H9 (cell line): ENCODE results near the gene GPR156. TPM values are rescaled to one million over a fixed set of nuclear protein-coding genes. Genes with fewer than 3 reads are reported as not detected.

Experiments used
- DNase-seq: peaks from one replicate; pipeline ENCODE4 v3.0.0-alpha.2; 2017
- H2AFZ ChIP-seq: one replicate; pipeline ENCODE4 v1.6.1; 2013; ENCODE audit warnings: mild to moderate bottlenecking, low read length, control low read depth, moderate library complexity
- H2AK5ac ChIP-seq: 2 replicates; pipeline ENCODE4 v1.6.1; 2013; ENCODE audit warnings: low read length, control low read depth, mixed read lengths; ENCODE audit not compliant: insufficient read length
- H2BK120ac ChIP-seq: one replicate; pipeline ENCODE4 v1.6.1; 2013; ENCODE audit warnings: low read depth, mild to moderate bottlenecking, low read length, control low read depth, inconsistent platforms; ENCODE audit not compliant: poor library complexity, severe bottlenecking
- H2BK12ac ChIP-seq: 2 replicates; pipeline ENCODE4 v1.6.1; 2013; ENCODE audit warnings: low read length, control low read depth, mixed read lengths, low read depth; ENCODE audit not compliant: insufficient read length
- H2BK15ac ChIP-seq: 2 replicates; pipeline ENCODE4 v1.6.1; 2013; ENCODE audit warnings: low read depth, low read length, control low read depth
- H2BK20ac ChIP-seq: one replicate; pipeline ENCODE4 v1.6.1; 2013; ENCODE audit warnings: low read depth, mild to moderate bottlenecking, low read length, control low read depth, inconsistent platforms; ENCODE audit not compliant: poor library complexity, severe bottlenecking
- H2BK5ac ChIP-seq: 2 replicates; pipeline ENCODE4 v1.6.1; 2013; ENCODE audit warnings: low read length, control low read depth, mixed read lengths; ENCODE audit not compliant: insufficient read length
- H3K14ac ChIP-seq: 2 replicates; pipeline ENCODE4 v1.6.1; 2013; ENCODE audit warnings: low read length, control low read depth; ENCODE audit not compliant: insufficient read depth
- H3K18ac ChIP-seq: 2 replicates; pipeline ENCODE4 v1.6.1; 2013; ENCODE audit warnings: low read depth, mild to moderate bottlenecking, mixed read lengths, low read length, control low read depth; ENCODE audit not compliant: insufficient read length
- H3K23ac ChIP-seq: 2 replicates; pipeline ENCODE4 v1.6.1; 2013; ENCODE audit warnings: low read length, control low read depth, mixed read lengths, low read depth; ENCODE audit not compliant: insufficient read length
- H3K23me2 ChIP-seq: 2 replicates; pipeline ENCODE4 v1.6.1; 2013; ENCODE audit warnings: low read depth, mild to moderate bottlenecking, mixed read lengths, low read length, control low read depth; ENCODE audit not compliant: insufficient read length, poor library complexity, severe bottlenecking
- H3K27ac ChIP-seq: 2 replicates; pipeline ENCODE4 v1.5.1; 2013; ENCODE audit warnings: low read length, control low read depth, mixed read lengths, low read depth; ENCODE audit not compliant: insufficient read length
- H3K27me3 ChIP-seq: 2 replicates; pipeline ENCODE4 v1.6.1; 2013; ENCODE audit warnings: low read length, control low read depth, inconsistent platforms; ENCODE audit not compliant: insufficient read depth
- H3K4ac ChIP-seq: 2 replicates; pipeline ENCODE4 v1.6.1; 2013; ENCODE audit warnings: low read depth, mild to moderate bottlenecking, control low read depth, inconsistent platforms, low read length, moderate library complexity
- H3K4me1 ChIP-seq: 2 replicates; pipeline ENCODE4 v1.6.1; 2013; ENCODE audit warnings: low read length, control low read depth, inconsistent platforms; ENCODE audit not compliant: insufficient read depth
- H3K4me2 ChIP-seq: 2 replicates; pipeline ENCODE4 v1.6.1; 2013; ENCODE audit warnings: low read length, control low read depth, mixed read lengths; ENCODE audit not compliant: insufficient read length, insufficient read depth
- H3K56ac ChIP-seq: 2 replicates; pipeline ENCODE4 v1.6.1; 2013; ENCODE audit warnings: low read depth, mild to moderate bottlenecking, mixed read lengths, low read length, control low read depth; ENCODE audit not compliant: insufficient read length
- H3K79me1 ChIP-seq: 2 replicates; pipeline ENCODE4 v1.6.1; 2013; ENCODE audit warnings: low read depth, mild to moderate bottlenecking, moderate library complexity, low read length, control low read depth, inconsistent platforms; ENCODE audit not compliant: insufficient read depth, poor library complexity, severe bottlenecking
- H3K79me2 ChIP-seq: 2 replicates; pipeline ENCODE4 v1.6.1; 2013; ENCODE audit warnings: low read length, control low read depth, inconsistent platforms; ENCODE audit not compliant: insufficient read depth
- H3K9ac ChIP-seq: 2 replicates; pipeline ENCODE4 v1.6.1; 2013; ENCODE audit warnings: low read length, control low read depth, mixed read lengths; ENCODE audit not compliant: insufficient read length; ENCODE audit errors: extremely low read depth
- H3K9me3 ChIP-seq: one replicate; pipeline ENCODE4 v1.6.1; 2013; ENCODE audit warnings: low read depth, low read length, inconsistent platforms; ENCODE audit not compliant: control insufficient read depth
- H3T11ph ChIP-seq: one replicate; pipeline ENCODE4 v1.6.1; 2013; ENCODE audit warnings: mild to moderate bottlenecking, low read length, control low read depth, inconsistent platforms
- H4K20me1 ChIP-seq: one replicate; pipeline ENCODE4 v1.6.1; 2013; ENCODE audit not compliant: control insufficient read depth, insufficient read length, insufficient read depth
- H4K5ac ChIP-seq: 2 replicates; pipeline ENCODE4 v1.6.1; 2013; ENCODE audit warnings: low read depth, mild to moderate bottlenecking, mixed read lengths, low read length, control low read depth; ENCODE audit not compliant: insufficient read length
- H4K8ac ChIP-seq: replicated peaks from 2 replicates; pipeline ENCODE4 v1.6.1; 2013; ENCODE audit warnings: low read length, control low read depth, mixed read lengths, low read depth; ENCODE audit not compliant: insufficient read length
- H4K91ac ChIP-seq: 2 replicates; pipeline ENCODE4 v1.6.1; 2013; ENCODE audit warnings: low read depth, mild to moderate bottlenecking, moderate library complexity, mixed read lengths, low read length, control low read depth; ENCODE audit not compliant: insufficient read length
- H3K27ac Mint-ChIP-seq, 3 experiments: 2 replicates in 2 of 3; 3 replicates in 1 of 3; pipeline ENCODE4 v1.8.0; 2020 to 2021; ENCODE audit warnings: mixed read lengths in 3 of 3, mild to moderate bottlenecking in 1 of 3, moderate library complexity in 1 of 3
- H3K27me3 Mint-ChIP-seq: 2 replicates; pipeline ENCODE4 v1.8.0; 2021; ENCODE audit warnings: low read depth, mild to moderate bottlenecking, moderate library complexity, mixed read lengths
- H3K36me3 Mint-ChIP-seq, 3 experiments: 2 replicates in 2 of 3; 3 replicates in 1 of 3; pipeline ENCODE4 v1.8.0; 2020 to 2021; ENCODE audit warnings: low read depth in 3 of 3, mixed read lengths in 3 of 3; ENCODE audit not compliant: insufficient read depth in 1 of 3
- H3K4me1 Mint-ChIP-seq, 2 experiments: 2 replicates each; pipeline ENCODE4 v1.8.0; 2020; ENCODE audit warnings: mixed read lengths in 2 of 2
- H3K4me3 Mint-ChIP-seq, 2 experiments: 2 replicates in 1 of 2; 3 replicates in 1 of 2; pipeline ENCODE4 v1.8.0; 2020 to 2021; ENCODE audit warnings: mild to moderate bottlenecking in 2 of 2, mixed read lengths in 2 of 2, moderate library complexity in 1 of 2
- H3K9me3 Mint-ChIP-seq, 2 experiments: 2 replicates in 1 of 2; 3 replicates in 1 of 2; pipeline ENCODE4 v1.8.0; 2020; ENCODE audit warnings: mild to moderate bottlenecking in 2 of 2, mixed read lengths in 2 of 2, moderate library complexity in 1 of 2
- WGBS: extraction: QIAGEN DNeasy Blood & Tissue Kit; methylation state at CpG from one replicate; pipeline ENCODE4 v1.1.7; 2013; ENCODE audit warnings: missing lambda C conversion rate, low lambda C conversion rate, mixed read lengths; ENCODE audit not compliant: insufficient read length; ENCODE audit errors: extremely low coverage; 5-methylcytosine and 5-hydroxymethylcytosine counted together
- total RNA-seq: library from RNA; stranded (reverse); gene quantifications from 2 replicates; pipeline ENCODE4 v1.2.1, GENCODE V29; 2021
- TF ChIP-seq, protein P1 (sequence below): fragments of 200-600 bp; sonication (generic); conservative IDR thresholded peaks from 3 replicates; pipeline ENCODE4 v1.8.0; 2021; ENCODE audit warnings: antibody characterized with exemption, mild to moderate bottlenecking

GPR156 gene
- total RNA-seq, 1 experiment from 2014 or later: 1.8 TPM

DNA sequence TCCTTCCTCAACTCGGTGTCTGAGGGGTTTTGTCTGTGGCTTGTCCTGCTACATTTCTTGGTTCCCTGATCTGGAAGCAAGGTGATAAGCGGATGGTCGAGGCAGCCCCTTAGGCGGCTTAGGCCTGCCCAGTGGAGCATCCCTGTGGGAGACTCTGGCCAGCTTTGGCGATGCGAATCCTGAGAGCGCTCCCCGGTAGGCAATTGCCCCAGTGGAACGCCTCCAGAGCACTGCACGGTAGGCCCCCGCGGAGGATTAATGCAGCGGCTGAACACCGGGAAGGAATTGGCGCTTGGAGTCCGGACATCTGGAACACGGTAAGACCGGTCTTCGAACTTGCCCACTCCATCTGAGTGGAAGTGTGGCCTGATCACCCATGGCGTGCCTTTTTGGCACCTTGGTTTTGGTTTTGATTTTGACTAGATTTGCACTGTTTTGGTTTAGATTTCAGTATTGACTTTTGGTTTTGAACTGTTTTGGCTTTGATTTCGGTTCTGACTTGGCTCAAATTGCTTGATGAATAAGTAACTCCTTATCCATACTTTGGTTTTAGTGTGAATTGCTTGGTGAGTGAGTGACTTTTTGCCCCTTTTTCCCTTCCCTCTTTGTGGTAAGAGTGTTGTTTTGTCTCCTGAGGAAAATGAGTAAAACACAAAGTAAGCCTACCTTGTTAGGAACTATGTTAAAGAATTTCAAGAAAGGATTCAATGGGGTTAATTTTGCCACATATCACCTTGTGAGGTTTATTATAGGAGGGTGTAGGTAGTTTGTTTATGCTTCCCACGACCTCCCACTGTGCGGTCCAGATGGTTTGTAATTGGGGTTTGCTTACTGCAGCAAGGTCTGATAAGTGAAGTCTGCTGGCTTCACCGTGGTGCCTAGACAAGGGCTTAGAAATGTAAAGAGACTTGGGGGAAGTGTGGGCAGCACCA is 27.1 kb upstream of the GPR156 start:
- H3K9me3 Mint-ChIP-seq: peaks cover 17 to 22% of the 10 kb centered on the region in 2 experiments
- WGBS: no CpG with 5 or more reads among the region's 24 CpGs

More for the DNA sequence above, 27.1 kb upstream of the GPR156 start:
- Histone ChIP-seq H3K18ac (no peak overlapping the region), H2BK12ac (no peak overlapping the region), H3K4me1 (no peaks in the 10 kb centered on the region), H3K14ac (no peak overlapping the region), H2AK5ac (no peak overlapping the region), H2BK15ac (no peak overlapping the region), H2BK120ac (no peak overlapping the region), H3K27ac (no peak overlapping the region), H4K20me1 (no peaks in the 10 kb centered on the region), H3K4ac (no peak overlapping the region), H3K27me3 (no peaks in the 10 kb centered on the region), H3K4me2 (no peak overlapping the region), H3K79me1 (no peaks in the 10 kb centered on the region), H4K8ac (no peak overlapping the region), H3K23ac (no peak overlapping the region), H2BK5ac (no peak overlapping the region), H4K5ac (no peak overlapping the region), H3K23me2 (no peaks in the 10 kb centered on the region), H2AFZ (no peak overlapping the region), H2BK20ac (no peak overlapping the region), H3K9ac (no peak overlapping the region), H3K79me2 (no peaks in the 10 kb centered on the region), H3T11ph (no peak overlapping the region), H3K56ac (no peak overlapping the region), H4K91ac (no peak overlapping the region), H3K9me3 (no peaks in the 10 kb centered on the region)
- Mint-ChIP-seq H3K27me3 (peaks cover 5% of the 10 kb centered on the region), H3K4me1 (0 out of 4 replicates have a peak, but pooled peaks cover 3% of the 10 kb centered on the region in 2 experiments), H3K36me3 (peaks cover 7 to 14% (median 13%) of the 10 kb centered on the region in 3 experiments; a peak in 5 of 7 replicates), H3K27ac (no peak overlapping the region), H3K4me3 (no peak overlapping the region)
- TF ChIP-seq, protein P1, sequence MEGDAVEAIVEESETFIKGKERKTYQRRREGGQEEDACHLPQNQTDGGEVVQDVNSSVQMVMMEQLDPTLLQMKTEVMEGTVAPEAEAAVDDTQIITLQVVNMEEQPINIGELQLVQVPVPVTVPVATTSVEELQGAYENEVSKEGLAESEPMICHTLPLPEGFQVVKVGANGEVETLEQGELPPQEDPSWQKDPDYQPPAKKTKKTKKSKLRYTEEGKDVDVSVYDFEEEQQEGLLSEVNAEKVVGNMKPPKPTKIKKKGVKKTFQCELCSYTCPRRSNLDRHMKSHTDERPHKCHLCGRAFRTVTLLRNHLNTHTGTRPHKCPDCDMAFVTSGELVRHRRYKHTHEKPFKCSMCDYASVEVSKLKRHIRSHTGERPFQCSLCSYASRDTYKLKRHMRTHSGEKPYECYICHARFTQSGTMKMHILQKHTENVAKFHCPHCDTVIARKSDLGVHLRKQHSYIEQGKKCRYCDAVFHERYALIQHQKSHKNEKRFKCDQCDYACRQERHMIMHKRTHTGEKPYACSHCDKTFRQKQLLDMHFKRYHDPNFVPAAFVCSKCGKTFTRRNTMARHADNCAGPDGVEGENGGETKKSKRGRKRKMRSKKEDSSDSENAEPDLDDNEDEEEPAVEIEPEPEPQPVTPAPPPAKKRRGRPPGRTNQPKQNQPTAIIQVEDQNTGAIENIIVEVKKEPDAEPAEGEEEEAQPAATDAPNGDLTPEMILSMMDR: no peak
- DNase-seq: no peak
